ENCODE measurements around the gene ZNF536. TPM values are rescaled to one million over a fixed set of nuclear protein-coding genes. Genes with fewer than 3 reads are reported as not detected.
"Not testable (repeated sequence)": the region's sequence is repeated elsewhere in the genome, so short reads cannot be mapped to it uniquely, and the experiment has no call there.

The ZNF536 gene
- polyA plus RNA-seq, 4 donors, result 2.8 to 3.8 (median 3.1) TPM

- DNase-seq (ENCODE audit: low read depth in 4 of 4, low spot score in 2 of 4), result no peak
These were observed 14.5 kb downstream of the ZNF536 start for GRCh38 chr19:30386551-30387143.

GRCh38 chr19:30387311-30388115 lies 15.3 kb downstream of the ZNF536 start:
- DNase-seq (ENCODE audit: low read depth in 4 of 4, low spot score in 2 of 4), result no peak

GRCh38 chr19:30388327-30388726 lies 16.1 kb downstream of the ZNF536 start:
- DNase-seq (ENCODE audit: low read depth in 4 of 4, low spot score in 2 of 4), result no peak

- DNase-seq (ENCODE audit: low read depth in 4 of 4, low spot score in 2 of 4), result no peak
These were observed 16.6 kb downstream of the ZNF536 start for GRCh38 chr19:30388819-30389218.

- DNase-seq (ENCODE audit: low read depth in 4 of 4, low spot score in 2 of 4), result no peak
These were observed 18.3 kb downstream of the ZNF536 start for GRCh38 chr19:30390356-30390988.

- no peak for DNase-seq (ENCODE audit: low read depth in 4 of 4, low spot score in 2 of 4)
These were observed 18.9 kb downstream of the ZNF536 start for GRCh38 chr19:30391052-30391451.

- DNase-seq (ENCODE audit: low read depth in 4 of 4, low spot score in 2 of 4), result no peak
These were observed 19.7 kb downstream of the ZNF536 start for GRCh38 chr19:30391554-30392551.

- DNase-seq (ENCODE audit: low read depth in 4 of 4, low spot score in 2 of 4), result no peak
These were observed 20.9 kb downstream of the ZNF536 start for GRCh38 chr19:30393046-30393445.

- DNase-seq (ENCODE audit: low read depth in 4 of 4, low spot score in 2 of 4), result no peak
These were observed 21.7 kb downstream of the ZNF536 start for GRCh38 chr19:30393729-30394480.

- no peak for DNase-seq (ENCODE audit: low read depth in 4 of 4, low spot score in 2 of 4)
These were observed 22.4 kb downstream of the ZNF536 start for GRCh38 chr19:30394481-30395151.

GRCh38 chr19:30395283-30395682 lies 23.1 kb downstream of the ZNF536 start:
- no peak for DNase-seq (ENCODE audit: low read depth in 4 of 4, low spot score in 2 of 4)

GRCh38 chr19:30398539-30398938 lies 26.4 kb downstream of the ZNF536 start:
- not testable (repeated sequence) for DNase-seq (ENCODE audit: low read depth in 4 of 4, low spot score in 2 of 4)

- no peak for DNase-seq (ENCODE audit: low read depth in 4 of 4, low spot score in 2 of 4)
These were observed 29.8 kb downstream of the ZNF536 start for GRCh38 chr19:30401956-30402355.

- DNase-seq (ENCODE audit: low read depth in 4 of 4, low spot score in 2 of 4), result no peak
These were observed 30.4 kb downstream of the ZNF536 start for GRCh38 chr19:30402436-30403202.

- peak in 3 of 4 donors; percentile 22 to 38 (median 26) for DNase-seq (ENCODE audit: low read depth in 4 of 4, low spot score in 2 of 4)
These were observed 31.2 kb downstream of the ZNF536 start for GRCh38 chr19:30403203-30403985.

GRCh38 chr19:30406220-30407067 lies 34.3 kb downstream of the ZNF536 start:
- DNase-seq (ENCODE audit: low read depth in 4 of 4, low spot score in 2 of 4), result peak in 1 of 4 donors; percentile 6

Data from left renal cortex interstitium (tissue), 4 donors.